Hypothalamus (tissue), 51 donors: Measurements from ENCODE around the gene PODXL2.
"Not testable (repeated sequence)": the region's sequence is repeated elsewhere in the genome, so short reads cannot be mapped to it uniquely, and the experiment has no call there.

Experiments
- DNase-seq, 51 donors: peaks; one replicate each; lab custom pipeline; 2025; lab: John Stamatoyannopoulos, UW

PODXL2 gene

GRCh38 chr3:127672429-127673190, 43.6 kb downstream of the PODXL2 start, which contains the start of gene ABTB1:
Gene ABTB1 (plus strand): TSS chr3:127672952. CDS start chr3:127673026, 74 bp downstream.
- peak in 44 of 51 donors; percentile 31 to 85 (median 64) for DNase-seq

DNA sequence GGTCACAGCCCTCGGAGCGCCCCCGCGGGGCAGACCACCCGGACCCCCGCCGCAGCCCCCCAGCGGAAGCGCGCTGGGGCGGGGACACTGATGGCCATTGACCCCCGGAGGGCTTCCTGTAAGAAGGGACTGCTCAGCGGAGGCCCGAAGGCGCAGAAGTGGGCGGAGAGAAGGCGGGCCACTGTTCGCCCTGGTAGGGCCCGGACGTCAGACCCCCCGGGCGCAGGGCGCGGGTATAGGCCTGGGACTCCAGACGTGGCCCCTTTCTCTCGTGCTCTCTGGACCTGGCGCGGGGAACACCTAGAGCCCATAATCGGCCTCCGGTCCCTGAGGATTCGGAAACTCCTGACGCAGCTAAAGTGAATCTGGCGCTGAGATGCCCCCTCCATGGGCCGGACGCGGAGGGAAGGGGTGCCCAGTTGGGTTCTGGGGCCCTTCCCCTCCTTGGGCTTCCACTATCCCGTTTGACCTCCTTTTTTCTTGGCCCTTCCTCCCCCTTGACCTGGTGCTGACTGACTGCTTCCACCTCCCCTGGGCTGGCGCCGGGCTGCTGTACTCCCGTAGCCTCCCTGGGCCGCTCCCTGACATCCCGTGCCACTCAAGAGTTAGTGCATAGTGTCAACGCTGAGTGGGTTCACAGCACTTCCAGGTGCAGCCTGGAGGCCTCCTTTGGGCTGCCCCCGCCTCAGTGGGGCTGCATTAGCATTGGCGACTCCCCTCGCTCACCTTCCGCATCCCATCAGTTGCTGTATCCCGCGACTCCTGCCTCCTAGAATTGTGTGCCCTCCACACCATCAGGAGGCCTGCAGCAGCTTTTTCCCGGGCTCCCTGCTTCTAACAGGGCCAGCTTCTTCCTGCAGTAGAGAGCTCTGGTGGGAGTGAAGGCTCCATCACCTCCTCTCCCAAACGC, 44.5 kb downstream of the PODXL2 start:
- DNase-seq: peak in 10 of 51 donors; percentile 22 to 53 (median 35)

DNA sequence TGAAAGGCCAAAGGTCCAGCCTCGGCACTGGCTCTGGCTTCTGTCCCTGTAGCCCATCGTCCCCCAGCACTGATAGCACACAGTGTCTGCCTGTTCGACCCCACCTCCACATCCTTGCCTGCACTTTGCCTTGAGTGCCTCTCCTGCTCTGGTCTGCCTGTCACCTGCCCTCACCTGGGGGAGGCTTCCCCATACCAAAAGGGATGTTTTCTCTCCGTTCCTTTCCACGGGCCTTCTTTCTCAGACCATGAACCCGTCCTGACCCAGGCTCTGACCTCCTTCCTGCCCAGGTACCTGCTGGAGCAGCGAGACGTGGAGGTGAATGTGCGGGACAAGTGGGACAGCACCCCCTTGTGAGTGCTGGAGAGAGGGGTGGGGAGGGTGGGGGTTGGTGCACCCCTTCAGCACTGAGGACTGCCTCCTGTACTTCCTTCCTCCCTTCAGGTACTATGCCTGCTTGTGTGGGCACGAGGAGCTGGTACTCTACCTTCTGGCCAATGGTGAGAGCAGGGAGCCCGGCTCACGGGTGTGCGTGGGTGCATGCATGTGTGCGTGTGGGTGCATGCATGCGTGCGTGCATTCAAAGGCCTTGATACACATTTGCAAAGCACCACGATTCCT, 45.2 kb downstream of the PODXL2 start:
- no peak for DNase-seq

DNA sequence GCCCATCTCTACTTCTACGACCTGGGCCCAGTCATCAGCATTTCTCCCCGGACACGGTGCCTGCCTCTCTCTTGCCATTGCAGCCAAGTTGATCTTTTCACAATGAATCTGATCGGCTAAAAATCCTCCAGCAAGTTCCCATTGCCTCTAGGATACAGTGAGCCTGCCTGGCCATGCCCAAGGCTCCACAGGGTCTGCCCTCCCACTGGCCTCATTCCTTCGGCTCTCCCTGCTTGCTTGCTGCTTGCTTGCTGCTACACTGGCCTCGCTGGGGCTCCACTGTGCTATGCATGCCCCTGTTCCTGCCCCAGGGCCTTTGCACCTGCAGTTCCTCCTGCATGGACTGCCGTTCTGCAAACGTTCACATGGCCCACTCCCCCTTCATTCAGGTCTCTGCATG, 45.8 kb downstream of the PODXL2 start:
- DNase-seq: no peak

- no peak for DNase-seq
These were observed 46.8 kb downstream of the PODXL2 start for GRCh38 chr3:127675651-127676391.

GRCh38 chr3:127676456-127676855, 47.5 kb downstream of the PODXL2 start:
- no peak for DNase-seq

- DNase-seq: no peak
These were observed 48.0 kb downstream of the PODXL2 start for GRCh38 chr3:127676921-127677351.

- no peak for DNase-seq
These were observed 48.7 kb downstream of the PODXL2 start for GRCh38 chr3:127677541-127678314.

DNA sequence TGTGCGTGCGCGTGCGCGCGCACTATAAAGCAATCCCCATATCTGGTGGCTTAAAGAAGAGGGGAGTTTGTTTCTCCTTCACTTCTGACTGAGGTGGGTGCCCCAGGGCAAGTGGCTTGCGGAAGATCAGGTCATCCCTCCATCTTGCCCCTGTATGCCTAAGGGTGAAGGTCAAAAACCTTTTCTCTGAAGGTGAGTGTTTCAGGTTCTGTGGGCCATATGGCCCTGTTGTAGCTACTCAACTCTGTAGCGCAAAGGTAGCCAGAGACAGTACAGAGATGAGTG, 49.3 kb downstream of the PODXL2 start:
- no peak for DNase-seq

DNA sequence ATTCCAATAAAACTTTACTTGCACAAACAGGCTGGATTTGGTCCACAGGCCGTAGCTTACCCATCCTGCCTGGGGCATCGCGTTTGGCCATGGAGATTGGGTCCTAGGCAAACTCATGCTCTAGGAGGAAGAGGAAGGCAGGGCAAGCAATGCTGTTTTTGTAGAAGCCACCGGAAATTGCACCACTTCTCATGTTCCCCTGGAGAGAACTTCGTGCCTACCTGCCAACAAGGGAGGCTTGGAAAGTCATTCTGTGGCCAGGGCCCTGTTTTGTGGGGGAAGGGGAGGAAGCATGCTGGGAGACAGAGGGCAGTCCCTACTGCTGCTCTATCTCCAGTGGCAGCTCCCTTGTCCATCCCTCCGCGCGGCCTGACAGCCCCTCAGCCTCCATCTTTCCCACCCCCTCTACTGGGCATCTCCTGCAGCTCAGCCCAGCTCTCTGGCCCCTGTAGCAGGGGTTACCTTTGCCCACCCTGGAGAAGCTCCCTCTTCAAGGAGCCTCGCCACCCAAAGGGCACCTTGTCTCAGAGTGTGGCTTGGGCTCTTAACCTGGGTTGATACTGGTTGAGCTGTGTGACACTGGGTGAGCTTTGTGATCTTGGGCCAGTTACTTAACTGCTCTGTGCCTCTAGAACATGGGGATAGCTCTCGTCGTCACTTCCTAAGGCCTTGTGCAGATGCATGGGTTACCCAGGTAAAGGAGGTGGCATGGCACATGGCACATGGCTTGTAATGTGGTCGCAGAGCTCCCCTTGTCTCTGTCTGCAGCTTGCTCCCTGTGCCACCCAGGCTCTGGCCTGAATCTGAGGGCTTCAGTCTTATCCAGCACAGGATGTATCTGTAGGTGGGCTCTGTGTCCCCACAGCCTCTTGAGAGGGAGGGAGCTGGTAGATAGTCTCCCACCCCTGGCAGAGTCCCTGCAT, 49.9 kb downstream of the PODXL2 start:
- no peak for DNase-seq

- no peak for DNase-seq
These were observed 50.7 kb downstream of the PODXL2 start for GRCh38 chr3:127679534-127680145.

DNA sequence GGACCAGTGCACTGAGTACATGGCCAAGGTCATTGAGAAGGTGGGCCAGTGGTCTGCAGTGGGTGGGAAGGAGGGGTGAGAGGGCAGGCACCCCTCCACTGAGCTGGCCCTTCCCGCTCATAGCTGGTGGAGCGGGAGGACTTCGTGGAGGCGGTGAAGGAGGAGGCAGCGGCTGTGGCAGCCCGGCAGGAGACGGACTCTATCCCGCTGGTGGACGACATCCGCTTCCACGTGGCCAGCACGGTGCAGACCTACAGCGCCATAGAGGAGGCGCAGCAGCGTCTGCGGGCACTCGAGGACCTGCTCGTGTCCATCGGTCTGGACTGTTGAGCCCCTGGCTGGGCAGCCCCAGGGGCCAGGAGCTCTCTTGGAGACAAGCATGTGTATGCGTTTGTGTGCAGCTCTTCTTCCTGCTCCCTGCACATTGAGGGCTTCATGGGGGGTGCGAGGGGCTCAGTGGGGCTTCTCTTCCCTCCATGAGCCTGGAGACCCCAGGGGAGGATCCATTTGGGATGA, 51.2 kb downstream of the PODXL2 start:
- DNase-seq: no peak

GRCh38 chr3:127680798-127681221, 51.8 kb downstream of the PODXL2 start:
- no peak for DNase-seq

GRCh38 chr3:127682175-127682554, 53.2 kb downstream of the PODXL2 start:
- DNase-seq: not testable (repeated sequence)

DNA sequence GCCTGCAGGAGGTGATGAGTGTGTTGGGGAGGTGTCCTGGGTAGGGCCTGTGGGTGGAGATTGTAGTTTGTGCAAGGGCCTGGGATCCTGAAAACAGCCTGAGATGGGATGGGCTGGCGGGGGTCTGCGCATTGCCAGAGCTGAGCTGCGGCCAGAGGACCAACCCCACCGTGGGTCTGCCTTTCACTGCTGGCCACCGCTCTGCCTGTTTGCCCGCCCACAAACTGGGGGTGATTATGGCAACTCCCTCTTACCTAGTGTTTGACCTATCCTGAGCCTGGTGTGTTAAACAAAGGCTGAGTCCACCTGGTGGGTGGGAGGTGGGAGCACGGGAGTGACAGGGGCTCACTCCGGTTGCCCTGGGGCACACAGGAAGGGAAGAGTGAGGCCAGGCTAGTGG, 53.6 kb downstream of the PODXL2 start:
- DNase-seq: no peak

GRCh38 chr3:127684871-127685707, 56.1 kb downstream of the PODXL2 start:
- DNase-seq: no peak
